HG02938 (cell line): ENCODE measurements around the gene EFHC2.
A peak's percentile ranks its signal among the peaks of the same experiment; 100 is the strongest.

Source experiments
- ATAC-seq: cut with Tn5 transposase; IDR thresholded peaks from one replicate; pipeline ENCODE4 v1.9.1; 2021; ENCODE audit warnings: mild to moderate bottlenecking, moderate library complexity; ENCODE audit not compliant: unreplicated experiment

EFHC2 gene, protein sequence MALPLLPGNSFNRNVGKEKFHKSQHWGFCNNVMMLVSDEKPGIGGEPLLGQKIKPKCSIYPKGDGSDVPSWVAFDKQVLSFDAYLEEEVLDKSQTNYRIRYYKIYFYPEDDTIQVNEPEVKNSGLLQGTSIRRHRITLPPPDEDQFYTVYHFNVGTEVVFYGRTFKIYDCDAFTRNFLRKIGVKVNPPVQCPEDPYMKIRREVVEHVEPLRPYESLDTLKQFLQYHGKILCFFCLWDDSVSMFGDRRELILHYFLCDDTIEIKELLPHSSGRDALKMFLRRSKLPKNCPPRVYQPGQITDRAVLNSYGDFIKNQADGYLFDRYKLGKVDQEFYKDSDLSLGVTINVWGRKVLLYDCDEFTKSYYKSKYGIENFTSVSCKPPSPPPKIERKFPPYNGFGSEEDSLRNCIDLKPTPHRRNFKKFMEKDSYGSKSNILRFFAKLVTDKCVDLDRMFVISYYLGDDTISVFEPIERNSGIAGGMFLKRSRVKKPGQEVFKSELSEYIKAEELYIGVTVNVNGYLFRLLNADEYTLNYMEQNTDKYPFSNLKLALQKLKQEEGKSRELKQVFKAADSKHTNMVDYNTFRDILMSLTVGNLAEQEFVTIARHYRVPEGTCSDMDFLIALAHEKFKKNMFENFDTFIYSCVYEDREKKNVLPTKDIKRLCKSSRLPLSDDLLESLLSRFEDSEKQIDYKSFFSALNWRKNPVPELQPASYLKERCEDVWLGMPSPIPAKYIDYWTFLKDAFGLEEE

DNA sequence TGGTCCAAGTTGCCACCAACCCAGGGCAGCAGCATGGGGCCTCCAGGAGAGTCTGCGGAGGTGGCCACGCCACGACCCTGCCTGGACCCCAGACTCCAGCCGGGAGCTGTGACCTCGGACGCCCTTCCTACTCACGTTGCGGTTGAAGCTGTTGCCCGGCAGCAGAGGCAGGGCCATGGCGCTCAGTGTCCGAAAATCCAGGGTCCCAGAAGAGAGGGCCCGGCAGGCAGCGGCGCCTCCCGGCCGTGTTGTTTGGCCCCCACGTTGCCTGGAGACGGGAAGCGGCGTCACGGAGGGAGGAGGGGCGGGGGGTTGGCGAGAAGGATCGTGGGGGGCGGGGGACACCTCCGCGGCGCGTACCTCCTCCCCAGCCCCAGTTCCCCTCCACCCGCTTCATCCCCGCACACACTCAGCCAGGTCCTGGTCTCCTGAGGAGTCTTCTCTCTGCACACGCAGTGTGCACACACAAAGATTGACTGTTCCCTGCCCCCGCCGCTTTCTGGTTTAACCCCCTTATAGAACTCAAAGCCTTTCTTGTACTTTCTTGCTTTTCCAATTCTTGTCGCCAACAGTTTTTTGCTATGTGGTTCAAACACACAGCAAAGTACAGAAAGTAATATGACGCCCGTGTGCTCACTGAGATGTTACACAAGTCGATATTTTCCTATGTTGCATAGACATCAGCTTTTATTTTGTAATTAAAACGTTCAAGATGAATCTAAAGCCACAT is at the start of gene EFHC2:
Gene EFHC2, minus strand, starts transcription at position 261 of the 730 bp plus-strand sequence. Its CDS starts 84 bp downstream, at position 177.
- ATAC-seq = no peak

GRCh38 chrX:44392767-44393166 is 49.3 kb upstream of the EFHC2 start:
- ATAC-seq = no peak

GRCh38 chrX:44384688-44385338 is 41.3 kb upstream of the EFHC2 start:
- ATAC-seq = no peak

GRCh38 chrX:44382871-44383270 is 39.4 kb upstream of the EFHC2 start:
- no peak for ATAC-seq

DNA sequence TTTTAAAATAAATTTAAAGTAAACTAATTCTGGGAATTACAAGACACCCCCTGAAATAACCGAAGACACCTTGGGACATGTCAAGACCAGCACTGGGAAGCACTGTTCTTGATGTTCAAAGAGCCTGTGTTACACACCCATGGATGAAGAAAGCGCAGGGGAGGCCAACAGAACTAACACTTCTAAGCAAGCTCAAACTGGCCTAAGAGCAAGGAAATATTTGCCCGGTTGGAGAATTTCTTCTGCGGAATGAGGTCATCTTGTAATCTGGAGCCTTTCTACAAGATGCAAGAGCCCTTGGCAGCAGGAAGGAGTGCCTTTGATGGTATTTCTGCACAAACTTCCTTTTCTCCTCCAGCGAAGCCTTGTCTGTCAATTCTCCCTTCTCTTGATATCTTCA is 9.3 kb upstream of the EFHC2 start:
- no peak for ATAC-seq

- ATAC-seq = no peak
Measured at GRCh38 chrX:44349561-44349960, 6.1 kb upstream of the EFHC2 start.

- ATAC-seq = no peak
Measured at GRCh38 chrX:44344687-44345086, 1.2 kb upstream of the EFHC2 start.

GRCh38 chrX:44344194-44344593 is 722 bp upstream of the EFHC2 start:
- peak; percentile 61 for ATAC-seq

- ATAC-seq = no peak
Measured at GRCh38 chrX:44342866-44343265, 606 bp downstream of the EFHC2 start.

- no peak for ATAC-seq
Measured at GRCh38 chrX:44338361-44338760, 5.1 kb downstream of the EFHC2 start.

- no peak for ATAC-seq
Measured at GRCh38 chrX:44332437-44332836, 11.0 kb downstream of the EFHC2 start.

- no peak for ATAC-seq
Measured at GRCh38 chrX:44330227-44330626, 13.2 kb downstream of the EFHC2 start.

- no peak for ATAC-seq
Measured at GRCh38 chrX:44319550-44319949, 23.9 kb downstream of the EFHC2 start.

DNA sequence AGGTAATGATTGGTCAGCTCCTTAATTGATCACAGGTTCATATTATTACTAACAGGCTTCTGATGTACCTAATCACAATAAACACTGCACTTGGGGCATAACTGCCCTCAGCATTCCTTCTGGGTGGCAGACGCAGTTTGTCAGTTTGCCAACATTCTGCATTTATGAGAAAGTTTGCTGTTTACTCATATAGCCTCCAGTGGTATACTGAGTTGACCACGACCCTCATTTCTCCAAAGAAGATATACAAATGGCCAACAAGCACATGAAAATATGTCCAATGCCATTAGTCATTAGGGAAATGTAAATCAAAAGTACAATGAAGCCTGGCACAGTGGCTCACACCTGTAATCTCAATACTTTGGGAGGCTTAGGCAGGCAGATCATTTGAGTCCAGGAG is 26.3 kb downstream of the EFHC2 start:
- ATAC-seq = no peak

GRCh38 chrX:44314808-44315207 is 28.7 kb downstream of the EFHC2 start:
- no peak for ATAC-seq

DNA sequence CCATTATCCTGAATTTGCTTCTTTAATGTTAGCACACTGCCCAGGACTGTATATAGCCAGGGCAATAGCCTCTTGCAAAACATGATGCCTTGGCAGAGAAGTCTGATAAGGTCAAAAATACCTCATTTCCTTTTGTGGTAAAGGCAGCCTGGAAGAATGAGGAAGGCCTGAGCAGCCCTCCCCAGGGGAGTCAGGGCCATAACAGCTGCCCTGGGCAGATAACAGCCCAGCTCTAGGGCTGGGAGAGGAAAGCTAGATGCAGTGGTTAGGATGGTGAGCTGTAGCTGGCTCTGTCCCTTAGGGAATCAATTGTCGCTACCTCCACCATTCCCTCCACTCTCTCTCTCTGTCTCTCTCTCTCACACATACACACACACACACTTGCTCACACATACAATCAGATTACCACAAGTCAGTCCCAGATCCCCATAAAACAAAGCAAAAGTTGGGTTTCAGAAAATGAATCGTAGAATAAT is 29.2 kb downstream of the EFHC2 start:
- no peak for ATAC-seq

GRCh38 chrX:44312421-44312820 is 31.1 kb downstream of the EFHC2 start:
- ATAC-seq = no peak

DNA sequence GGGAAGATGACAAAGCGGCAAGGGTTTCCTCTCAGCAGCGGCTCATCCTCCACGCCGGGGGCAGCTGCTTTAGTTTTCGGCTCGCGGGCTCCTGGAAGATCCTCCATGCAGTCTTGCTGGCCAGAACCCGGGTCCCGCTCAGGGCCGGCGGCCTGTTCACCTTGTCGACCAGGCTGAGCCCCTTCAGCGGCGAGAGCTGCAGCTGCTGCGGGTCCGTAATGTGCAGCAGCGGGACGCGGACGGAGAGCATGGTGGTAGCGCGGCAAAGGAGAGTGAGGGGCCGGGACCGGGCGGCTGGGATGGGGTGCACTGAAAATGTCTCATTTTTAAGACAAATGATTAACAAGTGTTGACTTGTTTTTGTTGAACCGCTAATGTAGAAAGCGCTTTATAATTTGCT is 33.2 kb downstream of the EFHC2 start:
- no peak for ATAC-seq

DNA sequence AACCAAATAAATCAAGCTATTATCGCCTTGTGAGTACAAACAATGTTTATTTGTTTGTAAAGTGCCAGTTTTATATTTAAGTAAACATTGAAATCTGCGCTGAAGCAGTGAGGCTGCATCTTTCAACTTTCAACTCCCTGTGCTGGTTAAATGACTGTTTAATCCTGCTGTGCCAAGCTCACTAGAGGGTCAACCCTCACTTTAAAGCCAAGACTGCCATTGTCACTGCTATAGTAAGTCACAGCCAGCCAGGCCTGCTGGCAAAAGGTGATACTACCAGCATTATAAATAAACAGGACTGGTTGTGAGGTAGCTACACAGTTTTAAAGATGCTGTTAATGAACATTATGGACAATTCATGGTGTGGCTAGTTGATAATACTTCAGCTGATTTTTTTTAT is 34.6 kb downstream of the EFHC2 start:
- no peak for ATAC-seq

DNA sequence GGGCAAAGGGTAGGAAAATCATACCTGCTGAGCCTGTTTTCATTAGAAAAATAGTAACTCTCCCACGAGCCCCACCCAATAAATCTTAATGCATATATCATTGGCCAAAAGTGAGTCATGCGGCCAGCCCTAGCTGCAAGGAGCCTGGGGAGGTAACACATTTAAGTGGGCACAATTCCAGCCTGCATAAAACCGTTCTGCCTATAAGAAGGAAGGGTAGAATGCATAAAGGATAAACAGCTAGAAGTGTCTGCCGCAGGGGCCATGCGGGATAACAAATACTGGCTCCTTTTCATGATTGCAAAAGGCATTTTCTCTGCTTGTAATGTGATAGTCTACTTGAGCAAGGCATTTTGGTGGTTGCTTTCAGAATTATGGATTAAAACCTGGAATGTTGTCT is 37.1 kb downstream of the EFHC2 start:
- ATAC-seq = no peak

- no peak for ATAC-seq
Measured at GRCh38 chrX:44305921-44306320, 37.6 kb downstream of the EFHC2 start.
